Measurements from ENCODE around the gene GRAP.
A peak's percentile ranks its signal among the peaks of the same experiment; 100 is the strongest.
"Not testable (repeated sequence)": the region's sequence is repeated elsewhere in the genome, so short reads cannot be mapped to it uniquely, and the experiment has no call there.

The GRAP gene

GRCh38 chr17:19022128-19022527, 24.6 kb downstream of the GRAP start:
- Histone ChIP-seq H3K9me3 (ENCODE audit: severe bottlenecking) (no peaks in the 10 kb centered on the region), H3K27me3 (ENCODE audit: insufficient read depth, low read depth, severe bottlenecking) (no peaks in the 10 kb centered on the region), H3K27ac (no peak overlapping the region), H3K36me3 (no peaks in the 10 kb centered on the region), H3K4me3 (ENCODE audit: low read depth, low read length) (no peak overlapping the region)
- DNase-seq: no peak
- TF ChIP-seq CTCF (IDR thresholded peaks at IDR 0.05; ENCODE audit: low read depth, low read length): no peak

GRCh38 chr17:19021622-19022083, 25.1 kb downstream of the GRAP start:
- no peaks in the 10 kb centered on the region for H3K27me3 ChIP-seq (ENCODE audit: insufficient read depth, low read depth, severe bottlenecking)
- peak; percentile 34 for DNase-seq
- no peak overlapping the region for H3K4me3 ChIP-seq (ENCODE audit: low read depth, low read length)
- H3K9me3 ChIP-seq (ENCODE audit: severe bottlenecking): no peaks in the 10 kb centered on the region
- TF ChIP-seq CTCF (IDR thresholded peaks at IDR 0.05; ENCODE audit: low read depth, low read length): no peak
- no peaks in the 10 kb centered on the region for H3K36me3 ChIP-seq
- H3K27ac ChIP-seq: no peak overlapping the region

- H3K27me3 ChIP-seq (ENCODE audit: insufficient read depth, low read depth, severe bottlenecking); H3K27ac ChIP-seq; H3K4me3 ChIP-seq (ENCODE audit: low read depth, low read length); DNase-seq; H3K9me3 ChIP-seq (ENCODE audit: severe bottlenecking); H3K36me3 ChIP-seq: not testable (repeated sequence)
These were observed 25.6 kb downstream of the GRAP start for GRCh38 chr17:19021011-19021621.

GRCh38 chr17:19020016-19020415, 26.7 kb downstream of the GRAP start:
- Histone ChIP-seq H3K27ac (no peak overlapping the region), H3K9me3 (ENCODE audit: severe bottlenecking) (no peaks in the 10 kb centered on the region), H3K36me3 (no peaks in the 10 kb centered on the region), H3K27me3 (ENCODE audit: insufficient read depth, low read depth, severe bottlenecking) (no peaks in the 10 kb centered on the region), H3K4me3 (ENCODE audit: low read depth, low read length) (no peak overlapping the region)
- TF ChIP-seq CTCF (IDR thresholded peaks at IDR 0.05; ENCODE audit: low read depth, low read length): no peak
- DNase-seq: no peak

GRCh38 chr17:19019041-19019941, 27.5 kb downstream of the GRAP start:
- no peaks in the 10 kb centered on the region for H3K36me3 ChIP-seq
- no peak for TF ChIP-seq CTCF (IDR thresholded peaks at IDR 0.05; ENCODE audit: low read depth, low read length)
- no peak for DNase-seq
- no peaks in the 10 kb centered on the region for H3K27me3 ChIP-seq (ENCODE audit: insufficient read depth, low read depth, severe bottlenecking)
- H3K4me3 ChIP-seq (ENCODE audit: low read depth, low read length): no peak overlapping the region
- H3K27ac ChIP-seq: no peak overlapping the region
- H3K9me3 ChIP-seq (ENCODE audit: severe bottlenecking): no peaks in the 10 kb centered on the region

- Histone ChIP-seq H3K27me3 (ENCODE audit: insufficient read depth, low read depth, severe bottlenecking) (no peaks in the 10 kb centered on the region), H3K27ac (no peak overlapping the region), H3K4me3 (ENCODE audit: low read depth, low read length) (no peak overlapping the region), H3K36me3 (no peaks in the 10 kb centered on the region), H3K9me3 (ENCODE audit: severe bottlenecking) (no peaks in the 10 kb centered on the region)
- TF ChIP-seq CTCF (IDR thresholded peaks at IDR 0.05; ENCODE audit: low read depth, low read length): no peak
- no peak for DNase-seq
These were observed 28.2 kb downstream of the GRAP start for GRCh38 chr17:19018600-19018950.

Data from WERI-Rb-1 (cell line).